ENCODE measurements around the gene C22orf23. TPM values are rescaled to one million over a fixed set of nuclear protein-coding genes. Genes with fewer than 3 reads are reported as not detected.

Gene C22orf23
- total and polyA plus RNA-seq, 7 donors = 0.17 to 1.2 (median 0.36) TPM

- TF ChIP-seq, protein P1, sequence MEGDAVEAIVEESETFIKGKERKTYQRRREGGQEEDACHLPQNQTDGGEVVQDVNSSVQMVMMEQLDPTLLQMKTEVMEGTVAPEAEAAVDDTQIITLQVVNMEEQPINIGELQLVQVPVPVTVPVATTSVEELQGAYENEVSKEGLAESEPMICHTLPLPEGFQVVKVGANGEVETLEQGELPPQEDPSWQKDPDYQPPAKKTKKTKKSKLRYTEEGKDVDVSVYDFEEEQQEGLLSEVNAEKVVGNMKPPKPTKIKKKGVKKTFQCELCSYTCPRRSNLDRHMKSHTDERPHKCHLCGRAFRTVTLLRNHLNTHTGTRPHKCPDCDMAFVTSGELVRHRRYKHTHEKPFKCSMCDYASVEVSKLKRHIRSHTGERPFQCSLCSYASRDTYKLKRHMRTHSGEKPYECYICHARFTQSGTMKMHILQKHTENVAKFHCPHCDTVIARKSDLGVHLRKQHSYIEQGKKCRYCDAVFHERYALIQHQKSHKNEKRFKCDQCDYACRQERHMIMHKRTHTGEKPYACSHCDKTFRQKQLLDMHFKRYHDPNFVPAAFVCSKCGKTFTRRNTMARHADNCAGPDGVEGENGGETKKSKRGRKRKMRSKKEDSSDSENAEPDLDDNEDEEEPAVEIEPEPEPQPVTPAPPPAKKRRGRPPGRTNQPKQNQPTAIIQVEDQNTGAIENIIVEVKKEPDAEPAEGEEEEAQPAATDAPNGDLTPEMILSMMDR (IDR thresholded peaks at IDR 0.05) = no peak
- no peak for DNase-seq
- ATAC-seq = no peak
- Histone ChIP-seq H3K27me3 (ENCODE audit: insufficient read depth in 3 of 3, low read length in 2 of 3) (no peaks in the 10 kb centered on the region), H3K36me3 (ENCODE audit: insufficient read depth in 1 of 2, low read depth in 1 of 2) (peaks cover 9 to 27% of the 10 kb centered on the region in 2 donors), H3K9me3 (no peaks in the 10 kb centered on the region), H3K4me1 (no peaks in the 10 kb centered on the region), H3K27ac (no peak overlapping the region), H3K4me3 (no peak overlapping the region)
- WGBS, 3 donors = 72 to 80% (median 78%) methylated on average over 7 of the region's 7 CpGs
- intact Hi-C loops (cut with DNase I) = no loop called here
Observed at GRCh38 chr22:37971475-37972434, 18.4 kb upstream of the C22orf23 start.

- no peak for DNase-seq
- Histone ChIP-seq H3K27me3 (ENCODE audit: insufficient read depth in 3 of 3, low read length in 2 of 3) (no peaks in the 10 kb centered on the region), H3K27ac (no peak overlapping the region), H3K4me1 (peaks cover 2% of the 10 kb centered on the region), H3K36me3 (ENCODE audit: insufficient read depth in 1 of 2, low read depth in 1 of 2) (peaks cover 9 to 35% of the 10 kb centered on the region in 2 donors), H3K9me3 (no peaks in the 10 kb centered on the region), H3K4me3 (no peak overlapping the region)
- ATAC-seq = no peak
- intact Hi-C loops (cut with DNase I) = no loop called here
- TF ChIP-seq, protein P1 (IDR thresholded peaks at IDR 0.05) = no peak
- 89 to 97% (median 96%) methylated on average over 4 of the region's 4 CpGs for WGBS, 3 donors
Observed at GRCh38 chr22:37970864-37971263, 17.5 kb upstream of the C22orf23 start.

GRCh38 chr22:37968452-37969251 is 15.3 kb upstream of the C22orf23 start:
- Histone ChIP-seq H3K36me3 (ENCODE audit: insufficient read depth in 1 of 2, low read depth in 1 of 2) (peaks cover 9 to 38% of the 10 kb centered on the region in 2 donors), H3K4me1 (peaks cover 9% of the 10 kb centered on the region), H3K27me3 (ENCODE audit: insufficient read depth in 3 of 3, low read length in 2 of 3) (no peaks in the 10 kb centered on the region), H3K27ac (no peak overlapping the region), H3K4me3 (no peak overlapping the region), H3K9me3 (no peaks in the 10 kb centered on the region)
- TF ChIP-seq, protein P1 (IDR thresholded peaks at IDR 0.05) = no peak
- 93 to 95% (median 93%) methylated on average over 5 of the region's 5 CpGs for WGBS, 3 donors
- ATAC-seq (no peak), DNase-seq (no peak)
- intact Hi-C loops (cut with DNase I) = loop anchor here (5.0 to 10.0 kb wide), 2 partner anchors 151 to 154 kb away; no protein-coding TSS in a partner anchor

GRCh38 chr22:37967637-37968451 is 14.4 kb upstream of the C22orf23 start:
- no peak for DNase-seq
- Histone ChIP-seq H3K36me3 (ENCODE audit: insufficient read depth in 1 of 2, low read depth in 1 of 2) (peaks cover 9 to 46% of the 10 kb centered on the region in 2 donors), H3K27me3 (ENCODE audit: insufficient read depth in 3 of 3, low read length in 2 of 3) (no peaks in the 10 kb centered on the region), H3K4me3 (no peak overlapping the region), H3K27ac (no peak overlapping the region), H3K4me1 (peaks cover 9% of the 10 kb centered on the region), H3K9me3 (no peaks in the 10 kb centered on the region)
- WGBS, 3 donors = 83 to 87% (median 85%) methylated on average over 14 of the region's 14 CpGs
- TF ChIP-seq, protein P1 (IDR thresholded peaks at IDR 0.05) = no peak
- intact Hi-C loops (cut with DNase I) = loop anchor here (5.0 to 10.0 kb wide), 2 partner anchors 151 to 153 kb away; no protein-coding TSS in a partner anchor
- ATAC-seq = no peak
